HG03066 (cell line): Measurements from ENCODE around the gene EMILIN3.

Experiments used
- ATAC-seq: cut with Tn5 transposase; IDR thresholded peaks from one replicate; pipeline ENCODE4 v1.9.1; 2021; ENCODE audit warnings: low read depth; ENCODE audit not compliant: unreplicated experiment

Gene EMILIN3

GRCh38 chr20:41364967-41365765 lies 1.5 kb downstream of the EMILIN3 start:
- no peak for ATAC-seq

DNA sequence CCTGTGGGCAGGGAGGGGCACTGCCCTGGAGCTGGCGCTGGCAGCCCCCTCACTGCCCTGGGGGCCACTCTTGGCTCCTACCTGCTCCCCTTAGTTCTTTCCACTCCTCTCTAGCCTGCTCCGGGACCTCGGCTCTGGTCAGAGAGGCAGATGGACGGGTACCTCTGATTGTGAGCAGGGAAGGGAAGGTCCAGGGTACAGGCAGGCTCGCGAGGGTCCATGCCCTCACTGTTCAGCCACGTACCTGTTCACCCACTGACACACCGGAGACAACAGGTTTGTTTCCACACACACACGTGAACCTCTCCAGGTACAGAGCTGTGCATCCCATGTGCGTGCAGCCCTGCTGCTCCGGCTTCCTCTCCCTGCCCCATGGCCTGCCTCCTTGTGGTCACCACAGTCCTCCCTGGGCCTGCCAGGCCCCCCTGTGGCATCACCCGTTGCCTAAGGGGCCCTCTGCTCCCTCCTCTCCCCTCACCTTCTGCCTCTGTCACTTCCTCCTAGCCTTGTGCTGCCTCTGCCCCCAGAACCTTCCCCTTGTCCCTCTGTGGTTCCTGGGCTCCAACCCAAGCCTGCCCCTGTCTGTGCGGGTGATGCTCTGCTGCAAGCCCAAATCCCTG lies 2.3 kb downstream of the EMILIN3 start:
- ATAC-seq, result no peak

DNA sequence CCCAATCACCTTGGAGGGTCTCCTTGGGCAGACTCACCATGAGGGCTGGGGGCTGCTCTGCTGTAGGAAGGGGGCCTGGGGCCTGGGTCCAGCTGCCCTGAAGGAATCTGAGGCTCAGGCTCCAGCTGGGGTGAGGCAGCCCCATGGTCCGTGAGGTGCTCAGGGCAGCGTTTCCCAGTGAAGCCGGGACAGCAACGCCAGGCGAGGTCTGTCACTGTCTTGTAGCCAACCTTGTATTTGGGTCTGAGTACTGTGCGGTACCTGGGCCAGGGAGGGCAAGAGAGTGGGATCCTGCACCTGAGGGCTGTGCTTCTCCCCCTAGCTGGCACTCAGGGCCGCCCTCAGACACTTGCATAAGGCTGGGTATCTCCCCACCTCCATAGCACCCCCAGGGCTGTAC lies 3.0 kb downstream of the EMILIN3 start:
- ATAC-seq, result no peak

DNA sequence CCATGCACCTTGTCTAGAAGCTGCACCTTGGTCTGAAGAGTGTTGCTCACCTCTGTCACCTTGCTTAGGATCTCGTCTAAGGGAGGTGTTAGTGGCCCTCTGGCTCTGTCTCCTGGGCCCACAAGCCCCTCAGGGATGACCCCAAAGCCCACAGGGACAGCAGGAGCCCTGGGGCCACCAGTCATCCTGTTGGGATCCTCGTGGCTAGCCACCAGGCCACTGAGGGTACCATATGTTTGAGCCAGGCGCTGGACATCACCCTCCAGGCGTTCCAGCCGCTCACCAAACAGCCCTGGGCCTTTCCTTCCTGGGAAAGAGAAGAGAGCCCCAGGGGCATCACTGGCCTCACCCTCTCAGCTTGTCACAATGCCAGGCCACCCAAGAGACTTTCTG lies 3.9 kb downstream of the EMILIN3 start:
- no peak for ATAC-seq

DNA sequence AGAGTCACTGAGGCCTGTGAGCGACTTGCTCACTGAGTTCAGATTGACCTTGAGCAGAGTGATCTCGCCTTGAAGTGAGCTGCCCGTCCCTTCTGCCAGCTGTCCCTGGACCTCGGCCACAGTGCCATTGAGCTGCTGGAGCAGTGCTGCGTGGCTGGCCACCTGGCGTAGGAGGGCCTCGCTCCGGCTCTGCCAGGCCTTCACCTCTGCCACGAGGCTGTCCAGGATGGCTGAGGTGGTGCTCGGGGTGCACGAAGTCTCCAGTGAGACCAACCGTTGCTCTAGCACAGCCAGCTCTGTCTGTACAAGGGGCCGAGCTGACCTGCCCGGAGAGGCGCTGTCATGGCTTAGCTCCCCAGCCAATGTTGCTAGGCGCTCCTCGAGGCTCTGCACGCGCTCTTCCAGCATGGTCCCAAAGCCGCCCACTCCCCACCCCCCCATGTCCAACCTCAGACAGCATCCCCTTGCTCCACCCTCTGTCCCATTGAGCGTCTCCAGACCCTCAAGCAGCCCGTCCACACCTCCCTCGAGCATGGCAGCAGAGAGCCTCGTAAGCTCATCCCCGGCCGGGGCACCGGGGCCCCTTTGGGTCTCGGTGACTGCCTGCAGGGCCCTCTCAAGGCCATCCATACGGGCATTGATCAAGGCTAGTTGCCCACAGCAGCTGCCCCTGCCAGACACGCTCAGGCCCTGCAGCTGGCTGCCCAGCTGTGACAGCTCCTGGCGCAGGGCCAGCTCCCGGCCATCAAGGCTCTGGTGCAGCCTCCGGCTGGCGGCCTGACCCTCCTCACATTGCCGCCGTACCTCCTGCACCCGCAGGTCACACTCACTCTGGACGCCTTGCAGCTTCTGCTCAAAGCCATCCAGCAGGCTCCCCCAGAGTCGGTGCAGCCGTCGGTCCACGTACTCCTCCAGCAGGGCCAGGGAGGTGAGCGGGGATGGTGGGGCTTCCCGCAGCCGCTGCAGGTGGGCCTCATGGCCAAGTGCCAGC lies 4.6 kb downstream of the EMILIN3 start:
- no peak for ATAC-seq

GRCh38 chr20:41360831-41361756 lies 5.5 kb downstream of the EMILIN3 start:
- no peak for ATAC-seq

- ATAC-seq, result no peak
These were observed 7.0 kb downstream of the EMILIN3 start for GRCh38 chr20:41359541-41360011.

GRCh38 chr20:41358717-41359116 lies 7.9 kb downstream of the EMILIN3 start:
- no peak for ATAC-seq

GRCh38 chr20:41358230-41358629 lies 8.4 kb downstream of the EMILIN3 start:
- ATAC-seq, result no peak

DNA sequence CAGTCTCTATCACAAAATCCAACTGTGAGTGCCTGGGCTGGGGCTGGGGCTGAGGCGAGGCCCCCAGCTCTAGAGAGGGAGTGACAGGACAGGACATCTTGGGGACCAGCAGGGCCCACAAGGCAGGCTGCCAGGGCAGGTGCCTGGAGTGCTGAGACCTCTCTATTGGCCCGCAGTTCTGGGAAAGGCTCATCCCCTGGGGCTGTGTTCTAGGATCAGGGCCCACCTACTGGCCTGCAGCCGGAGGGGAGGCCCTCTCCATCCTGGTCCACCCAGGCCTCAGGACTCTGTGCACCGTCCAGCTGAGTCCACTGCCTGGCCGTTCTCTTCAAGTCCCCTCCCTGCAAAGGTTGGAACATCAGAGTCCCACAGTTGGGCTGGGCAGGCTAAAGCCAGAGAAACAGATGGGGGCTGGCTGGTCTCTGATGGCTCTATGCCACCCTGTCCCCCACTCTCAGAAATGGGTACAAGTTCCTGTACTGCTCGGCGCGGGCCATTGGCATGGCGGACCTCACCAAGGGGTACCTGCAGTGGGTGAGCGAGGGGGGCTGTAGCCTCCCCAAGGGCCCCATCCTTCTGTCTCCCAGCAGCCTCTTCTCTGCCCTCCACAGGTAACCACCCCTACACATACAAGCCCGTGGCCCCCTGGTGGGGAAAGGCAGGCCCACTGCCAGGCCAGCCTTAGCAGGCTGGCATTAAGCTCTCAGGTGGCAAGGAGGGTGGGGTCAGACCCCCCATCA lies 9.0 kb downstream of the EMILIN3 start:
- no peak for ATAC-seq

- no peak for ATAC-seq
These were observed 9.7 kb downstream of the EMILIN3 start for GRCh38 chr20:41356951-41357350.

DNA sequence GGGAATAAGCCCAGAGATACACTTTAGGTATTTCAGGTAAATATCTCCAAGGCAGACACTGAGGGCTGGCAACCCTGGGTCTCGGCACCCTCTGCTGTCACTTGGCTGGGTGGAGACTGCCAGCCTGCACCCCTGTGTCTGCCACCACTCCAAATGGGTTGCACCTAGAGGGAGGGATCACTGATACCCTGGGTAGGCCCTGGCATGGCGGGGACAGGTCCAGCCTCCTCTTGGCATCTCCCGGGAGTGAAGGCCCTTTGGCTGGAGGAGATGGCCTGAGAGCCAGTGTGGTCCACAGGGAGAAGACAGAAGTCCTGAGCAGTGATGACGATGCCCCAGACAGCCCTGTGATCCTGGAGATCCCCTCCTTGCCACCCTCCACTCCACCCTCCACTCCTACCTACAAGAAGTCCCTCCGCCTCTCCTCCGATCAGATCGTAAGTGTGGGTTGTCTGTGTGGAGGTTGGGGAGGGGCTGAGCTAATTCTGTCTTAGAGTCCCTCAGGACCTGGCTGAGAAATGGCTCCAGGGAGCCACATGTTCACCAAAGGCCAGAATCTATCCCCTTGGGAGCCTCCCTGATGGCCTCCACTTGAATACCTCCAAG lies 10.9 kb downstream of the EMILIN3 start:
- no peak for ATAC-seq

GRCh38 chr20:41355192-41355591 lies 11.4 kb downstream of the EMILIN3 start:
- ATAC-seq, result no peak

DNA sequence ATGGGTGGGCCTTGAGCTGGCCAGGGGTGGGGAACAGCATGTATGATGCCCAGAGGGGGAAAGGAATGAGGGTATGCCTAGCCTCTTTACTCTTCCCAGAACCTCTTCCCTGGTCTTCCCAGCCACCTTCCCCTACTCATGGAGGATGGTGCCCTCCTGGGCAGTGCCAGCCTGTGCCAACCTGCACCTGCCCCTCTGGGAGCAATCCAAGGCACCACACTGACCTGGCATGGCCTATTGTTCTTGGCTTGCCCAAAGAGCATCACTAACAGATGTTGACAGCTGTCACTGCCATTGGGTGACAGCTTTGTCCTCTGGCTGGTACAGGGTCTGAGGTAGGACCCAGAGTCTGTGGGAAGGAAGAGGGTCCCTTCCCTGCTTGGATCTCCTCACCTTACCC lies 13.1 kb downstream of the EMILIN3 start:
- no peak for ATAC-seq

DNA sequence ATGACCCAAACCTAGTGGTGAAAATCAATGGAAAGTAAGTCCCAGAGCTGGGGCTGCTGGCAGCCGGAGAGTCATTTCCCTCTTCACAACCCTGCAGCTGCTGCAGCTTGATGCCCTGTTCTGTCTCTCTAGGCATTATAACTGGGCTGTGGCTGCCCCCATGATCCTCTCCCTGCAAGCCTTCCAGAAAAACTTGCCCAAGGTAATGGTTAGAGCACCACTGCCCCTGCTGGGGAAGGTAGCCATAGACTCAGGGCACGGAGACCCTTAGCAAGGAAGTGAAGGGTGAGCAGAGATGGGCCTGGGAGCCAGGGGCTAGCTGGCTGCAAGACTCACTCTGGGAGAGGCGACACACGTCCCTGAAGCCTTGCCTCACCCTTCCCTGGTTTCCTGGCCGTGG lies 14.0 kb downstream of the EMILIN3 start:
- no peak for ATAC-seq

- ATAC-seq, result no peak
These were observed 14.5 kb downstream of the EMILIN3 start for GRCh38 chr20:41352106-41352505.

DNA sequence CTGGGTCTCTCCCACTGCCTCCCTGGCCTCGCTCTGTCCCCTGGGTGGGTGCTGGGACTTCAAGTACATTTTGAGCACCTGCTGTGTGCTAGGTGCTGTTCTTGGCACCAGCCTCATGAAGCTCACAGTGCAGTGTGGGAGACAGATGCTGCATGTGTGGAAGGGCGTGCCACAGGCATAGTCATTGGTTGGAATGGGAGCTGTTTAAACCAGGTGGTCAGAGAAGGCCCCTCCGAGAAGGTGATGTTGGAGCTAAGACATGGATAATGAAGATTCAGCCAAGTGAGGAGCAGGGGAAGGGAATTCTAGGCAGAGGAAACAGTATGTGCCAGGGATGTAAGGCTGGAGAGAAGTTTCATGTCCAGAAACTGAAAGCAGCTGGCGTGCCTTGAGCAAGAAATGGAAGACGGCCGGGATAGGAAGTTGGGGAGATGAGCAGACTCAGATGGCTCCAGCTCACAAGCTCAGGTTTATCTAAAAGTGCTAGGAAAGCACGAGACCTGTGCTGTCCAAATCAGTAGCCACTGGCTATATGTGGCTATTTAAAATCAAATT lies 16.1 kb downstream of the EMILIN3 start:
- ATAC-seq, result no peak

- no peak for ATAC-seq
These were observed 16.7 kb downstream of the EMILIN3 start for GRCh38 chr20:41349943-41350342.

DNA sequence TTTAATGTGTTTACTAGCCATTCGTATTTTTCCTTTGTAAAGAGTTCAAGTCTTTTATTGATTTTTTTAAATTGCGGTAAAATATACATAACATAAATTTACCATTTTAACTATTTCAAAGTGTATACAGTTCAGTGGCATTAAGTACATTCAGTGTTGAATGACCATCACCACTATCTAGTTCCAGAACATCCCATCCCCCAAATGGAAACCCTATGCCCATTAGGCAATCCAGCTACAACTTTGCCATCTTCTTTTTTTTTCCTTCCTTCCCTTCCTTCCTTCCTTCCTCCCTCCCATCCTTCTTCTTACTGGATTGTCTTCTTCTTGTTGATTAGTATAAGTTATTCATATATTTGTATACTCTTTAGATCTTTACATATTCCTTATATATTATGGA lies 17.4 kb downstream of the EMILIN3 start:
- ATAC-seq, result no peak
